ENCODE data around the gene MEGF11.
"Not testable (repeated sequence)": the region's sequence is repeated elsewhere in the genome, so short reads cannot be mapped to it uniquely, and the experiment has no call there.

Gene MEGF11

GRCh38 chr15:66288093-66288492, 34.5 kb upstream of the MEGF11 start:
- Mint-ChIP-seq H3K9me3 (no peaks in the 10 kb centered on the region), H3K27ac (no peak overlapping the region), H3K36me3 (ENCODE audit: low read depth) (no peaks in the 10 kb centered on the region), H3K27me3 (ENCODE audit: low read depth) (peaks cover 5% of the 10 kb centered on the region), H3K4me1 (ENCODE audit: low read depth) (peaks cover 14% of the 10 kb centered on the region), H3K4me3 (no peak overlapping the region)

- Mint-ChIP-seq H3K4me3 (no peak overlapping the region), H3K27me3 (ENCODE audit: low read depth) (peaks cover 9% of the 10 kb centered on the region), H3K9me3 (no peaks in the 10 kb centered on the region), H3K4me1 (ENCODE audit: low read depth) (peaks cover 13% of the 10 kb centered on the region), H3K36me3 (ENCODE audit: low read depth) (no peaks in the 10 kb centered on the region), H3K27ac (no peak overlapping the region)
These were observed 34.0 kb upstream of the MEGF11 start for GRCh38 chr15:66287461-66288057.

- Mint-ChIP-seq H3K27me3 (ENCODE audit: low read depth) (peaks cover 14% of the 10 kb centered on the region), H3K9me3 (no peaks in the 10 kb centered on the region), H3K4me3 (no peak overlapping the region), H3K27ac (no peak overlapping the region), H3K36me3 (ENCODE audit: low read depth) (no peaks in the 10 kb centered on the region), H3K4me1 (ENCODE audit: low read depth) (peaks cover 4% of the 10 kb centered on the region)
These were observed 32.2 kb upstream of the MEGF11 start for GRCh38 chr15:66285533-66286280.

- no peaks in the 10 kb centered on the region for H3K9me3 Mint-ChIP-seq
- no peaks in the 10 kb centered on the region for H3K36me3 Mint-ChIP-seq (ENCODE audit: low read depth)
These were observed 30.7 kb upstream of the MEGF11 start for GRCh38 chr15:66284271-66284670.

GRCh38 chr15:66278671-66279070, 25.1 kb upstream of the MEGF11 start:
- H3K4me3 Mint-ChIP-seq: no peak overlapping the region
- no peaks in the 10 kb centered on the region for H3K36me3 Mint-ChIP-seq (ENCODE audit: low read depth)
- peaks cover 21% of the 10 kb centered on the region for H3K27me3 Mint-ChIP-seq (ENCODE audit: low read depth)
- H3K4me1 Mint-ChIP-seq (ENCODE audit: low read depth): no peaks in the 10 kb centered on the region
- H3K9me3 Mint-ChIP-seq: no peaks in the 10 kb centered on the region
- H3K27ac Mint-ChIP-seq: no peak overlapping the region

More at GRCh38 chr15:66284271-66284670, 30.7 kb upstream of the MEGF11 start:
- H3K4me3 Mint-ChIP-seq: no peak overlapping the region
- H3K27ac Mint-ChIP-seq: no peak overlapping the region
- no peaks in the 10 kb centered on the region for H3K4me1 Mint-ChIP-seq (ENCODE audit: low read depth)
- H3K27me3 Mint-ChIP-seq (ENCODE audit: low read depth): peaks cover 14% of the 10 kb centered on the region

GRCh38 chr15:66278056-66278455, 24.5 kb upstream of the MEGF11 start:
- H3K27me3 Mint-ChIP-seq (ENCODE audit: low read depth): peaks cover 15% of the 10 kb centered on the region
- H3K27ac Mint-ChIP-seq: no peak overlapping the region
- H3K9me3 Mint-ChIP-seq: no peaks in the 10 kb centered on the region
- H3K4me1 Mint-ChIP-seq (ENCODE audit: low read depth): no peaks in the 10 kb centered on the region
- no peak overlapping the region for H3K4me3 Mint-ChIP-seq
- no peaks in the 10 kb centered on the region for H3K36me3 Mint-ChIP-seq (ENCODE audit: low read depth)

GRCh38 chr15:66276546-66276945, 23.0 kb upstream of the MEGF11 start:
- peaks cover 7% of the 10 kb centered on the region for H3K27me3 Mint-ChIP-seq (ENCODE audit: low read depth)
- no peak overlapping the region for H3K27ac Mint-ChIP-seq
- no peaks in the 10 kb centered on the region for H3K4me1 Mint-ChIP-seq (ENCODE audit: low read depth)
- H3K9me3 Mint-ChIP-seq: no peaks in the 10 kb centered on the region
- no peaks in the 10 kb centered on the region for H3K36me3 Mint-ChIP-seq (ENCODE audit: low read depth)
- no peak overlapping the region for H3K4me3 Mint-ChIP-seq

- no peaks in the 10 kb centered on the region for H3K4me1 Mint-ChIP-seq (ENCODE audit: low read depth)
- no peaks in the 10 kb centered on the region for H3K36me3 Mint-ChIP-seq (ENCODE audit: low read depth)
- no peak overlapping the region for H3K27ac Mint-ChIP-seq
- peaks cover 12% of the 10 kb centered on the region for H3K27me3 Mint-ChIP-seq (ENCODE audit: low read depth)
- no peaks in the 10 kb centered on the region for H3K9me3 Mint-ChIP-seq
- H3K4me3 Mint-ChIP-seq: no peak overlapping the region
These were observed 21.8 kb upstream of the MEGF11 start for GRCh38 chr15:66275352-66275751.

- H3K4me3 Mint-ChIP-seq: no peak overlapping the region
- no peaks in the 10 kb centered on the region for H3K4me1 Mint-ChIP-seq (ENCODE audit: low read depth)
- no peaks in the 10 kb centered on the region for H3K36me3 Mint-ChIP-seq (ENCODE audit: low read depth)
- H3K9me3 Mint-ChIP-seq: no peaks in the 10 kb centered on the region
- no peak overlapping the region for H3K27ac Mint-ChIP-seq
- H3K27me3 Mint-ChIP-seq (ENCODE audit: low read depth): peaks cover 26% of the 10 kb centered on the region
These were observed 17.4 kb upstream of the MEGF11 start for GRCh38 chr15:66270932-66271331.

GRCh38 chr15:66269326-66270090, 16.0 kb upstream of the MEGF11 start:
- Mint-ChIP-seq H3K4me3 (no peak overlapping the region), H3K27me3 (ENCODE audit: low read depth) (peaks cover 25% of the 10 kb centered on the region), H3K36me3 (ENCODE audit: low read depth) (no peaks in the 10 kb centered on the region)

GRCh38 chr15:66264859-66265513, 11.4 kb upstream of the MEGF11 start:
- H3K9me3 Mint-ChIP-seq: peaks cover 11% of the 10 kb centered on the region
- H3K36me3 Mint-ChIP-seq (ENCODE audit: low read depth): peaks cover 2% of the 10 kb centered on the region
- no peaks in the 10 kb centered on the region for H3K4me1 Mint-ChIP-seq (ENCODE audit: low read depth)
- H3K27me3 Mint-ChIP-seq (ENCODE audit: low read depth): peaks cover 43% of the 10 kb centered on the region
- no peak overlapping the region for H3K4me3 Mint-ChIP-seq
- no peak overlapping the region for H3K27ac Mint-ChIP-seq

More at GRCh38 chr15:66269326-66270090, 16.0 kb upstream of the MEGF11 start:
- Mint-ChIP-seq H3K4me1 (ENCODE audit: low read depth) (no peaks in the 10 kb centered on the region), H3K9me3 (no peaks in the 10 kb centered on the region), H3K27ac (no peak overlapping the region)

GRCh38 chr15:66262837-66263236, 9.3 kb upstream of the MEGF11 start:
- H3K4me3 Mint-ChIP-seq; H3K4me1 Mint-ChIP-seq (ENCODE audit: low read depth); H3K36me3 Mint-ChIP-seq (ENCODE audit: low read depth); H3K27ac Mint-ChIP-seq: not testable (repeated sequence)
- Mint-ChIP-seq H3K9me3 (peaks cover 11% of the 10 kb centered on the region), H3K27me3 (ENCODE audit: low read depth) (peaks cover 46% of the 10 kb centered on the region)

GRCh38 chr15:66261056-66261455, 7.5 kb upstream of the MEGF11 start:
- no peak overlapping the region for H3K27ac Mint-ChIP-seq

GRCh38 chr15:66256692-66257091, 3.1 kb upstream of the MEGF11 start:
- Mint-ChIP-seq H3K4me3 (no peak overlapping the region), H3K4me1 (ENCODE audit: low read depth) (peaks cover 8% of the 10 kb centered on the region), H3K27ac (no peak overlapping the region), H3K36me3 (ENCODE audit: low read depth) (no peaks in the 10 kb centered on the region), H3K27me3 (ENCODE audit: low read depth) (peaks cover 72% of the 10 kb centered on the region), H3K9me3 (no peaks in the 10 kb centered on the region)

More at GRCh38 chr15:66261056-66261455, 7.5 kb upstream of the MEGF11 start:
- H3K27me3 Mint-ChIP-seq (ENCODE audit: low read depth): peaks cover 54% of the 10 kb centered on the region
- H3K9me3 Mint-ChIP-seq: peaks cover 11% of the 10 kb centered on the region
- peaks cover 2% of the 10 kb centered on the region for H3K36me3 Mint-ChIP-seq (ENCODE audit: low read depth)
- no peaks in the 10 kb centered on the region for H3K4me1 Mint-ChIP-seq (ENCODE audit: low read depth)
- H3K4me3 Mint-ChIP-seq: no peak overlapping the region

Data from T-helper 1 cell treated with Interleukin-12 subunit alpha and Interleukin-12 subunit beta and Interleukin-4 antibody, amounts not matched to agents 30 μg/mL and 1 μg/mL, for 36 hours (primary cell).